Tongue (tissue), 2 donors: ENCODE data around the gene NBPF10. TPM values are rescaled to one million over a fixed set of nuclear protein-coding genes. Genes with fewer than 3 reads are reported as not detected.
"Not testable (repeated sequence)": the region's sequence is repeated elsewhere in the genome, so short reads cannot be mapped to it uniquely, and the experiment has no call there.

Source experiments
- DNase-seq: peaks from one replicate; pipeline ENCODE4 v3.0.0-alpha.2; 2015
- total RNA-seq: library from RNA; depleted of rRNA; stranded (reverse); fragments of >200 nt; gene quantifications from one replicate; pipeline ENCODE4 v1.2.3, GENCODE V29; 2014

Gene NBPF10
- 2.9 TPM for total RNA-seq

GRCh38 chr1:146144465-146144864 lies at the start of gene NBPF10:
TSS of gene NBPF10 (minus strand) at chr1:146144804. CDS start at chr1:146144769, 35 bp downstream.
- not testable (repeated sequence) for DNase-seq

- DNase-seq = not testable (repeated sequence)
These were observed 29.9 kb upstream of the NBPF10 start for GRCh38 chr1:146174531-146174930.

GRCh38 chr1:146167740-146168139 lies 23.1 kb upstream of the NBPF10 start:
- not testable (repeated sequence) for DNase-seq

- not testable (repeated sequence) for DNase-seq
These were observed 22.7 kb upstream of the NBPF10 start for GRCh38 chr1:146167273-146167672.

Other genes with a start within 250 kb of the NBPF10 start
- gene ITGA10, start 234.8 kb downstream of the NBPF10 start, total RNA-seq = 6.6 TPM
- gene PEX11B, start 226.1 kb downstream of the NBPF10 start, total RNA-seq = 24.6 TPM
- 133 TPM for gene RBM8A, start 217.3 kb downstream of the NBPF10 start, total RNA-seq
- 28.3 TPM for gene LIX1L, start 186.8 kb downstream of the NBPF10 start, total RNA-seq
- gene ANKRD34A, start 180.2 kb downstream of the NBPF10 start, total RNA-seq = 0.51 TPM
- 20.1 TPM for gene POLR3GL, start 180.1 kb downstream of the NBPF10 start, total RNA-seq
- gene TXNIP, start 148.2 kb downstream of the NBPF10 start, total RNA-seq = 834 TPM
- gene HJV, start 123.1 kb downstream of the NBPF10 start, total RNA-seq = 111 TPM
- gene NOTCH2NLA, start 84.2 kb upstream of the NBPF10 start, total RNA-seq = 94.4 TPM